Stimulated activated naive CD4-positive, alpha-beta T cell (primary cell): ENCODE results near the gene TRIM24.
"Not testable (repeated sequence)": the region's sequence is repeated elsewhere in the genome, so short reads cannot be mapped to it uniquely, and the experiment has no call there.

Experiments used
- DNase-seq, 6 experiments: peaks; one replicate each; lab custom pipeline; 2025; lab: John Stamatoyannopoulos, UW

TRIM24 gene

GRCh38 chr7:138460649-138461607 is 869 bp downstream of the TRIM24 start:
- peak; percentile 25 to 71 (median 60) for DNase-seq

DNA sequence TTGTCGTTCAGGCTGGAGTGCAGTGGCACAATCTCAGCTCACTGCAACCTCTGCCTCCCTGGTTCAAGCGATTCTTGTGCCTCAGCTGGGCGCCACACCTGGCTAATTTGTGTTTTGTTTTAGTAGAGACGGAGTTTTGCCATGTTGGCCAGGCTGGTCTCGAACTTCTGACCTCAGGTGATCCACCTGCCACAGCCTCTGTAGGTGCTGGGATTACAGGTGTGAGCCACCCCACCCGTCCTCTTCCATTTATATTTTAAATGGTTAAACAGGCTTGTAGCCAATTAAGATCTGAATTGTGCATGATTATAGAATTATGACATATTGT is 3.2 kb downstream of the TRIM24 start:
- DNase-seq: not testable (repeated sequence)

DNA sequence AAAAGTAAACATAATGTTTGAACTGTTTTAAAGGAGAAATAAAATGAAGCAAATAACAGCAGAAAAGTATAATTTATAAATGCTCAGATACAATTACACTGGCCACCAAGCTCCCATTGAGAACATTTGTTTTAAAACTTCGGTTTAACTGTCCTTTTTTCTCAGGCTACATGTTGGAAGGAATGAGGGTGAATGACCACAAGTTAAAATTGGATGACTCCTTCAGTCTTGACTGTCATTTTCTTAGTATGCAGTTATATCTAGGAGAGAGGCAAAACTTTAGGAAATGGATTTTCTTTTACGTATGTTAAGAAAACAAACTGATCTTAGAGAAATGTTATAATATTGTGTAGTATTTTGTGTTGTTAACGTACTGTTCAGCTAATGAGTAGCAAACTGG is 5.0 kb downstream of the TRIM24 start:
- DNase-seq: no peak

- DNase-seq: not testable (repeated sequence)
Observed at GRCh38 chr7:138466069-138466756, 6.2 kb downstream of the TRIM24 start.

- no peak for DNase-seq
Observed at GRCh38 chr7:138468244-138469123, 8.4 kb downstream of the TRIM24 start.

GRCh38 chr7:138470391-138471157 is 10.5 kb downstream of the TRIM24 start:
- DNase-seq: no peak

DNA sequence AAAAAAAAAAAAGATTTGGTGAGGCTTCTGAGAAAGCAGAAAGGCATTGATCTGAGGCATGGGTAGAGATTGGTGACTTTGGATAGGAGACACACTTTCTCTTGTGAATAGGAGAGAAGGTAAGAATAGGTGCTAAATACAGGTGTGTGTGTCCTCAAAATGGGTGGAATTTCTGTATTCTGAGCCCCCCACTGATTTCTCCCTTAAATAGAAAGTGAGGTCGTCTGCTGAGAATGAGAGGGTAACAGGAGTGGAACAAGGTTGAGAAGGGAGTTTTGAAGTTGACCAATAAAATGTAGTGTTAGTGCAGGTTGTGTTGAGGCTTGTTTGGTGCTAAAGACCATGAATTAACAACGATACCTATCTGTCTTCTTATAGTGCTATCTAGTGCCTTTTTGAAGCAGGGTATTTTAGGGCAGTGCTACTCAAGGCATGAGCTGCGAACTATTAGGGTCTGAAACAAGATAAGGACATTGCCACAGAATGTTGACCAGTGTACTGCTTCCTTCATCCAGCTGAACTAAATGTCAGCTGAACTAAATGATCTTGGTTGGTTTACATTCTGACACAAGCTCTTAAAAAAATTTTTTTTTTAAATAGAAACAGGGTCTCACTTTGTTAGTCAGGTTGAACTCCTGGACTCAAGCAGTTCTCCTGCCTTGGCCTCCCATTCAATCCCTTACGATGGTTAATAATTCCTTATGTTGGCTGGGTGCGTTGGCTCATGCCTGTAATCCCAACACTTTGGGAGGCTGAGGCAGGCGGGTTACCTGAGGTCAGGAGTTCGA is 12.4 kb downstream of the TRIM24 start:
- no peak for DNase-seq

GRCh38 chr7:138475377-138475776 is 15.3 kb downstream of the TRIM24 start:
- DNase-seq: no peak

- DNase-seq: no peak
Observed at GRCh38 chr7:138477081-138477578, 17.1 kb downstream of the TRIM24 start.

DNA sequence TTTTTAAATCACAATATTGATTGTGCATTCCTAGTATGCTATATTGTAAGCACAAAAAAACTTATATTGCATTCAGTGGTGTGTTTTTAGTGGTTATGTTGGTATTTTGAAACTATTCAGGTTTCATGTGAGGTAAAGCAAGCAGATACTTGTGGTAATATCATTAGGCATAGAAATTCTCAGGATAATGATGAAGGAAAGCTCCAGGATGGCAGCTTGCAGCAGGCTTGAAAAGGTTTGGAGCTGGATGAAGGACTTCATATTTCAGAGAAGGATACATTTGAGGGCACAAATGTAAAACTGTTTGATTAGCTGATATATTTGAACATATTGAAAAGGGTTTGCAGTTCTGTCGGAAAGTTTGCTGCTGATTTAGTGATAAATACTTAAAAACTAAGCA is 17.5 kb downstream of the TRIM24 start:
- DNase-seq: no peak

- no peak for DNase-seq
Observed at GRCh38 chr7:138478499-138478908, 18.4 kb downstream of the TRIM24 start.

DNA sequence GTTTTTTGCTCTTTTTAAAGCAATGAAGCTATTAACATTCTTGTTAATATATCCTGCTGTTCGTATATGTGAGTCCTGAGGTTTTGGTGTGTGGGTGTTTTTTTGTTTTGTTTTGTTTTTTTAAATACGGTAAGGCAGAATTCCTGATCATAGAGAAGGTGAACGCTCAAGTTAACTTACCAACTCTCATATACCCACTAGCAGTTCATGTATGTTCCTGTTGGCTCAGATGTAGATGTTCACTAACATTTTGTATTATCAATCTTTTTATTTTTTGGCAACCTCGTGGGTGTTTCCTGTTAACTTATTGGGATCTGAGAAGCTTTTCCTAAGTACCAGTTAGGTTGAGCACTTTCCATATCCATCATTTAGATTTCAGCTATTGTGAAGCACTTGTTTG is 20.5 kb downstream of the TRIM24 start:
- DNase-seq: no peak

GRCh38 chr7:138481447-138482380 is 21.7 kb downstream of the TRIM24 start:
- no peak for DNase-seq

- DNase-seq: no peak
Observed at GRCh38 chr7:138483531-138483930, 23.5 kb downstream of the TRIM24 start.

- DNase-seq: not testable (repeated sequence)
Observed at GRCh38 chr7:138485508-138485907, 25.4 kb downstream of the TRIM24 start.

DNA sequence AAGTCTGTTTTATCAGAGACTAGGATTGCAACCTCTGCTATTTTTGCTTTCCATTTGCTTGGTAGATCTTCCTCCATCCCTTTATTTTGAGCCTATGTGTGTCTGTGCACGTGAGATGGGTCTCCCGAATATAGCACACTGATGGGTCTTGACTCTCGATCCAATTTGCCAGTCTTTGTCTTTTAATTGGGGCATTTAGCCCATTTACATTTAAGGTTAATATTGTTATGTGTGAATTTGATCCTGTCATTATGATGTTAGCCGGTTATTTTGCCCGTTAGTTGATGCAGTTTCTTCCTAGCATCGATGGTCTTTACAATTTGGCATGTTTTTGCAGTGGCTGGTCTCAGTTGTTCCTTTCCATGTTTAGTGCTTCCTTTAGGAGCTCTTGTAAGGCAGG is 29.1 kb downstream of the TRIM24 start:
- not testable (repeated sequence) for DNase-seq

GRCh38 chr7:138491612-138492386 is 31.7 kb downstream of the TRIM24 start:
- no peak for DNase-seq

DNA sequence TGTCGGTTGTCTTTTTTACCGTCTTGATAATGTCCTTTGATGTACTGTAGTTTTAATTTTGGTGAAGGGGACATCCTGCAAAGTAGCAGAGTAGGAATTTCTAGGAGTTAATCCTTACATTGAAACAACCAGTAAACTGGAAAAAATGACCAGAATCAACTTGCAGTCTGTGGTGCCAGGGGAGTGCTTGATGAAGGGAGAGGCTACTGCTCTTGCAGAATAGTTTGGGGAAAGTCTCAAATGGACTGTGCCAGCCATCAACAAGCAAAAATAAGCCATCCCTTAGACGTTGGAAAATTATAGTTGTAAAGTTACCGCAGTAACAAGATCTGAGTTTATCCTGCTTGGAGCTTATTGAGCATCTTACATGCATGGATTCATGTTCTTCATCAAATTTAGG is 32.4 kb downstream of the TRIM24 start:
- no peak for DNase-seq

- no peak for DNase-seq
Observed at GRCh38 chr7:138493535-138493934, 33.5 kb downstream of the TRIM24 start.
